Type B pancreatic cell (in vitro differentiated cells): ENCODE measurements around the gene RAB23. TPM values are rescaled to one million over a fixed set of nuclear protein-coding genes. Genes with fewer than 3 reads are reported as not detected.

Experiments used
- DNase-seq: peaks from one replicate; pipeline ENCODE4 v3.0.0; 2021; ENCODE audit warnings: mixed read lengths; ENCODE audit not compliant: unreplicated experiment; ENCODE audit errors: extremely low spot score
- H3K27ac Mint-ChIP-seq: 2 replicates; pipeline ENCODE4 v1.8.0; 2021; ENCODE audit warnings: mild to moderate bottlenecking, mixed read lengths
- H3K27me3 Mint-ChIP-seq: 2 replicates; pipeline ENCODE4 v1.8.0; 2021; ENCODE audit warnings: mixed read lengths
- H3K36me3 Mint-ChIP-seq: 2 replicates; pipeline ENCODE4 v1.8.0; 2021; ENCODE audit warnings: mixed read lengths
- H3K4me1 Mint-ChIP-seq: one replicate; pipeline ENCODE4 v1.8.0; 2021; ENCODE audit warnings: mixed read lengths; ENCODE audit not compliant: unreplicated experiment
- H3K4me3 Mint-ChIP-seq: 2 replicates; pipeline ENCODE4 v1.8.0; 2021; ENCODE audit warnings: mild to moderate bottlenecking, mixed read lengths
- H3K9me3 Mint-ChIP-seq: 2 replicates; pipeline ENCODE4 v1.8.0; 2021; ENCODE audit warnings: mixed read lengths
- total RNA-seq: library from RNA; stranded (reverse); gene quantifications from 2 replicates; pipeline ENCODE4 v1.2.1, GENCODE V29; 2021; ENCODE audit warnings: low replicate concordance
- TF ChIP-seq, protein P1 (sequence below): fragments of 200-600 bp; sonication (generic); conservative IDR thresholded peaks from 2 replicates; pipeline ENCODE4 v1.5.0; 2021; ENCODE audit warnings: antibody characterized with exemption, mild to moderate bottlenecking

Gene RAB23
- total RNA-seq, 1 donor from 2014 or later: 17.4 TPM

- TF ChIP-seq, protein P1, sequence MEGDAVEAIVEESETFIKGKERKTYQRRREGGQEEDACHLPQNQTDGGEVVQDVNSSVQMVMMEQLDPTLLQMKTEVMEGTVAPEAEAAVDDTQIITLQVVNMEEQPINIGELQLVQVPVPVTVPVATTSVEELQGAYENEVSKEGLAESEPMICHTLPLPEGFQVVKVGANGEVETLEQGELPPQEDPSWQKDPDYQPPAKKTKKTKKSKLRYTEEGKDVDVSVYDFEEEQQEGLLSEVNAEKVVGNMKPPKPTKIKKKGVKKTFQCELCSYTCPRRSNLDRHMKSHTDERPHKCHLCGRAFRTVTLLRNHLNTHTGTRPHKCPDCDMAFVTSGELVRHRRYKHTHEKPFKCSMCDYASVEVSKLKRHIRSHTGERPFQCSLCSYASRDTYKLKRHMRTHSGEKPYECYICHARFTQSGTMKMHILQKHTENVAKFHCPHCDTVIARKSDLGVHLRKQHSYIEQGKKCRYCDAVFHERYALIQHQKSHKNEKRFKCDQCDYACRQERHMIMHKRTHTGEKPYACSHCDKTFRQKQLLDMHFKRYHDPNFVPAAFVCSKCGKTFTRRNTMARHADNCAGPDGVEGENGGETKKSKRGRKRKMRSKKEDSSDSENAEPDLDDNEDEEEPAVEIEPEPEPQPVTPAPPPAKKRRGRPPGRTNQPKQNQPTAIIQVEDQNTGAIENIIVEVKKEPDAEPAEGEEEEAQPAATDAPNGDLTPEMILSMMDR: no peak
- Mint-ChIP-seq H3K4me1 (no peaks in the 10 kb centered on the region), H3K4me3 (no peak overlapping the region), H3K36me3 (no peaks in the 10 kb centered on the region), H3K9me3 (no peaks in the 10 kb centered on the region), H3K27ac (no peak overlapping the region), H3K27me3 (peaks cover 4% of the 10 kb centered on the region)
- no peak for DNase-seq
Observed at GRCh38 chr6:57262901-57263694, 41.0 kb upstream of the RAB23 start.

GRCh38 chr6:57262488-57262887, 40.4 kb upstream of the RAB23 start:
- H3K36me3 Mint-ChIP-seq: no peaks in the 10 kb centered on the region
- H3K4me1 Mint-ChIP-seq: no peaks in the 10 kb centered on the region
- H3K4me3 Mint-ChIP-seq: no peak overlapping the region
- H3K27ac Mint-ChIP-seq: no peak overlapping the region
- H3K27me3 Mint-ChIP-seq: peaks cover 4% of the 10 kb centered on the region
- no peaks in the 10 kb centered on the region for H3K9me3 Mint-ChIP-seq
- TF ChIP-seq, protein P1: no peak
- DNase-seq: no peak

DNA sequence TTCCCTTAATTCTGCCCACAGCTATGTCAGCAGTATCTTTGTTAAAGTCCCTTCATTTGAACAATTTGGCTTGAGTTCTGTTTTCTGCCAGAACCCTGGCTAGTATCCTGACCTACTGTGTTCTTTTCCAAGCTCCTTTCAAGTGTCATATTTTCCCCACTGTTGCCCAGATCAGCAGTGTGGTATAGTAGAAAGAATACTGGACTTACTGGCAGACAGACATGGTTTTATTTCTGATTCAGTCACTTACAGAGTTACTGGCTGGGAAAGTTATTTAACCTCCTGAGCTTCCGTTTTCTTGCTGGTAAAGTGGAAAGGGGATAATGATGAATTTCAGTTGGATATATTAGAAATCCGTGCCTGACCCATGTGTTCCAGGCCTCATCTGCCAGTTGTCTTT, 39.8 kb upstream of the RAB23 start:
- H3K27ac Mint-ChIP-seq: no peak overlapping the region
- no peaks in the 10 kb centered on the region for H3K4me1 Mint-ChIP-seq
- no peak overlapping the region for H3K4me3 Mint-ChIP-seq
- no peaks in the 10 kb centered on the region for H3K36me3 Mint-ChIP-seq
- peaks cover 4% of the 10 kb centered on the region for H3K27me3 Mint-ChIP-seq
- no peaks in the 10 kb centered on the region for H3K9me3 Mint-ChIP-seq
- no peak for DNase-seq
- TF ChIP-seq, protein P1: no peak

DNA sequence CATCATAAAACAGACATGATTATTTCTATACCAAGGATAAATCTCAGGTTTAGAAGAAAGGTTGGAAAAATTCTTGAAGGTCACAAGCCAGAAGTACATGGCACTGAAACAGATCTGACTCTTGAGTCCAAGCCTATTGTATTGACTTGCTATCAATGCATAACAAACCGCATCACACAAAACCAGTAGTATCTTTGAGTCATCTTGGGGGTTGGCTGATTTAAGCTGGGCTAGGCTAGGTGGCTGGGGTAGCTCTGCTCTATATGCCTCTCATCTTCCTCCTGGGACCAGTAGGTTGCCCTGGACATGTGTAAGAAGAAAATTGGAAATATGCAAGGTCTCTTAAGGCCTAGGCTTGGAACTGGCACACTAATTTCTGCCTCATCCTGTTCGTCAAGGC, 37.0 kb upstream of the RAB23 start:
- H3K27me3 Mint-ChIP-seq: peaks cover 4% of the 10 kb centered on the region
- no peak overlapping the region for H3K27ac Mint-ChIP-seq
- TF ChIP-seq, protein P1: no peak

DNA sequence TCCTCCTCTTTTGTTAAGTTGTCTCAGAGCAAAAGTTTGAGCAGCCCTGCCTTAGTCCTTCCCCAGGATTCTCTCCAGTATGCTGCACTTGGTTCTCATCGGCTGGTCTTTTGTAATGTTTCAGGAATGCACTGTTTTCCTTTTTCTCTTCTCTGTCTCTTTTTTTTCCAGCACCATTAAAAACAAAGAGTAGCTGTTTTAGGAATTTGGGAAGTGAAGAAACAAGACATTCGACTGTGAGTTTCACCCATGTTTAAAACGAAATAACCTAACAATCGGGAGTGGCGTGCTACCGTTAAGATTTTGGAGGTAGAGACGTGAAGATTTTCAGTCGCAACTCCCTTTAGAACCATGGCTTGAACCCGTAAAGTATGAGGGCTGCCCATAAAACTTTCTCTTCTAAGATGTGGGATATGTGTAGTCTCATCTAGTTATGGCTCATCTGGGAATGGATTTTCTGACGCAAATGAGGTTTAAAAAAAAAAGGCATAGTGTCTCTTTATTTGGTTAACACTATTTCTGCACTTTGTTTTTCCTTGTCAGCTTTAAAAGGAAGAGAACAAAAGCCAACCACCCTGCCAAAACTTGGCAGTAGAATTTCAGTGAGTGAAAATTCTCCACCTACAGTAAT, 35.9 kb upstream of the RAB23 start:
- Mint-ChIP-seq H3K4me1 (peaks cover 7% of the 10 kb centered on the region), H3K27me3 (peaks cover 4% of the 10 kb centered on the region), H3K27ac (no peak overlapping the region), H3K4me3 (no peak overlapping the region), H3K9me3 (no peaks in the 10 kb centered on the region), H3K36me3 (no peaks in the 10 kb centered on the region)
- no peak for DNase-seq
- TF ChIP-seq, protein P1: no peak

More for the DNA sequence above, 37.0 kb upstream of the RAB23 start:
- H3K4me3 Mint-ChIP-seq: no peak overlapping the region
- peaks cover 4% of the 10 kb centered on the region for H3K4me1 Mint-ChIP-seq
- DNase-seq: no peak
- no peaks in the 10 kb centered on the region for H3K9me3 Mint-ChIP-seq
- H3K36me3 Mint-ChIP-seq: no peaks in the 10 kb centered on the region
